ENCODE data around the gene TUBB.

The TUBB gene

GRCh38 chr6:30689022-30689865 lies 30.9 kb upstream of the TUBB start:
- H3K4me3 ChIP-seq (replicated peaks; ENCODE audit: low read depth, low read length) = peak overlapping the region; percentile 56
- no peak for TF ChIP-seq CTCF (IDR thresholded peaks at IDR 0.05; ENCODE audit: low read depth, low read length, missing control alignments)
- DNase-seq (ENCODE audit: extremely low read depth, low read depth) = no peak

GRCh38 chr6:30689985-30690384 lies 30.2 kb upstream of the TUBB start:
- H3K4me3 ChIP-seq (replicated peaks; ENCODE audit: low read depth, low read length) = peak overlapping the region; percentile 56
- DNase-seq (ENCODE audit: extremely low read depth, low read depth) = no peak
- TF ChIP-seq CTCF (IDR thresholded peaks at IDR 0.05; ENCODE audit: low read depth, low read length, missing control alignments) = no peak

GRCh38 chr6:30690403-30691207 lies 29.5 kb upstream of the TUBB start, which contains the start of gene NRM:
NRM (minus strand) TSS chr6:30690984; CDS start chr6:30690974, 10 bp downstream.
- peak within 1 kb of the TSS; percentile 56 for H3K4me3 ChIP-seq (replicated peaks; ENCODE audit: low read depth, low read length)
- peak; percentile 72 for DNase-seq (ENCODE audit: extremely low read depth, low read depth)
- TF ChIP-seq CTCF (IDR thresholded peaks at IDR 0.05; ENCODE audit: low read depth, low read length, missing control alignments) = no peak

DNA sequence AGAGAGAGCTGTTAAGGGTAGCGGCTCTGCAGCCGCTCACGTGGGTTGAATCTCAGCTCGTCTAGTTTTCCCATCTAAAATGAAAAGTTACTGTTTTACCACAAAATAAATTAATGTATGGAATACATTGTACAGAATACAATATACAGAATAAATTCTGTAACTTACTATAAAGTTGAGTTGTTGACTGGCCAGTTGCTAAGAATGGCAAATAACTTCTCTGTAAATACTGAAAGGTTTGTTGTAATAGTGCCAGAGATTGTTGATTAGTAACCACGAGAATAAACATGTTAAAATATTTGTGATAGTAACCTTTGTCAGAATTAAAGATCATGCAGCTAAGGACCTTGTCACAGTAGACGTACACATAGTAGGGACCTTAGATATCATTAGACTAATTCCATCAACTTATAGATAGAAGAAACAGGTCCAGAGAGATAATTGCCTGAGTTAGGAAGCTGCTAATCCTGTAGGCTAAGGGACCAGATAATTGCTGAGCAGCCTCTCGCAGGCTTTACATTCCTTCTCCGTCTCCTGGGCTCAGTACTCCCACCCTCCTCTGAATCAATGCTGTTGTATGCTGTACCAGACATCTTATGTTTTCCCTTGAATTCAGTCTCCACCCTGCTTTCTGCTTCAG lies 28.8 kb upstream of the TUBB start:
- TF ChIP-seq CTCF (IDR thresholded peaks at IDR 0.05; ENCODE audit: low read depth, low read length, missing control alignments) = no peak
- H3K4me3 ChIP-seq (replicated peaks; ENCODE audit: low read depth, low read length) = peak overlapping the region; percentile 56
- DNase-seq (ENCODE audit: extremely low read depth, low read depth) = no peak

- no peak for TF ChIP-seq CTCF (IDR thresholded peaks at IDR 0.05; ENCODE audit: low read depth, low read length, missing control alignments)
- DNase-seq (ENCODE audit: extremely low read depth, low read depth) = no peak
Observed at GRCh38 chr6:30696432-30696831, 23.7 kb upstream of the TUBB start.

GRCh38 chr6:30700340-30700739 lies 19.8 kb upstream of the TUBB start:
- TF ChIP-seq CTCF (IDR thresholded peaks at IDR 0.05; ENCODE audit: low read depth, low read length, missing control alignments) = no peak
- no peak for DNase-seq (ENCODE audit: extremely low read depth, low read depth)
- H3K4me3 ChIP-seq (replicated peaks; ENCODE audit: low read depth, low read length) = no peak overlapping the region

More at GRCh38 chr6:30696432-30696831, 23.7 kb upstream of the TUBB start:
- H3K4me3 ChIP-seq (replicated peaks; ENCODE audit: low read depth, low read length) = no peak overlapping the region
